Measurements from ENCODE around the gene ACKR4. TPM values are rescaled to one million over a fixed set of nuclear protein-coding genes. Genes with fewer than 3 reads are reported as not detected.

ACKR4 gene
- total and polyA plus RNA-seq, 9 of the 15 experiments (the other 6 are each of a cell fraction or from before 2014, with no cell fraction given), result 0.04 to 0.06 TPM; not detected in 7

DNA sequence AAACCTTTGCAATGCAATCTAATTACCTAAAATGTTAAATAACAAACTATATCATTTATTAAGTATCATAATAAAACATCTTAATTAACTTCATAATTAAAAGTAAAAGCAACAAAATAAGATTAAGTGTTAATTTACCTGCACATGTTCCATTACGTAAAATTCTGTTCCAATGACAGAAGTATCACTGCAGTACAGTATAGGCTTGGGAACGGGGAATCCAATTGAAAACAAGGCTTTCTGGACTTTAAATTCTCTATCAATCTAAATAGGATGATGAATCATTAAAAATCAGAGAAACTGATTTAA lies 45.4 kb downstream of the ACKR4 start:
- intact Hi-C loops (cut with micrococcal nuclease) (loop anchor here (1.0 to 10.0 kb wide), 3 partner anchors 106 to 388 kb away; no protein-coding TSS in a partner anchor), in situ Hi-C loops (cut with MboI) (loop anchor here (5.0 kb wide), 1 partner anchor 100 kb away; no protein-coding TSS in a partner anchor)
- FAIRE-seq (no peak), DNase-seq (ENCODE audit: extremely low read depth in 1 of 4, low spot score in 3 of 4) (no peak), ATAC-seq (no peak)
- no peak overlapping the region for H3K9ac ChIP-seq (ENCODE audit: insufficient read depth in 1 of 2, low read depth in 2 of 2, low read length in 2 of 2)
- TF ChIP-seq ASH1L (IDR thresholded peaks at IDR 0.05; ENCODE audit: borderline replicate concordance, low read depth, partially characterized antibody), result no peak
- TF ChIP-seq, protein P1, sequence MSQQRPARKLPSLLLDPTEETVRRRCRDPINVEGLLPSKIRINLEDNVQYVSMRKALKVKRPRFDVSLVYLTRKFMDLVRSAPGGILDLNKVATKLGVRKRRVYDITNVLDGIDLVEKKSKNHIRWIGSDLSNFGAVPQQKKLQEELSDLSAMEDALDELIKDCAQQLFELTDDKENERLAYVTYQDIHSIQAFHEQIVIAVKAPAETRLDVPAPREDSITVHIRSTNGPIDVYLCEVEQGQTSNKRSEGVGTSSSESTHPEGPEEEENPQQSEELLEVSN (IDR thresholded peaks at IDR 0.05; ENCODE audit: borderline replicate concordance in 1 of 2, extremely low read depth in 1 of 2, insufficient read depth in 1 of 2, insufficient read length in 1 of 2, low read depth in 1 of 2, low read length in 1 of 2, poor library complexity in 1 of 2, severe bottlenecking in 1 of 2), result no peak
- WGBS (ENCODE audit: insufficient coverage, low coverage, missing lambda C conversion rate), result 43% methylated on average over 2 of the region's 2 CpGs
- POLR2A ChIA-PET, result no interaction called here
- H3K4me1 ChIP-seq (replicated peaks in 1 of 2; ENCODE audit: control insufficient read depth in 2 of 2, insufficient read depth in 2 of 2, low read length in 2 of 2), result no peaks in the 10 kb centered on the region
- CTCF ChIA-PET (ENCODE audit: low intra/inter-chr PET ratio), result interaction anchor here (0.8 to 3.4 kb wide), 2 partner anchors 107 to 110 kb away, joined by 4 to 49 read pairs; no protein-coding TSS in a partner anchor
- BruUV-seq (replicated peaks), result no TSS peak
- H3K9me1 ChIP-seq (ENCODE audit: control insufficient read depth, insufficient read depth, low read length), result no peaks in the 10 kb centered on the region
- no peaks in the 10 kb centered on the region for H3K27me3 ChIP-seq (ENCODE audit: control insufficient read depth in 2 of 2, insufficient read depth in 2 of 2, low read length in 2 of 2)
- H3K36me3 ChIP-seq (ENCODE audit: control insufficient read depth, insufficient read depth, low read length), result no peaks in the 10 kb centered on the region
- H3K27ac ChIP-seq (ENCODE audit: extremely low read depth, low read depth, low read length), result no peak overlapping the region
- H4K20me1 ChIP-seq (replicated peaks; ENCODE audit: control insufficient read depth, insufficient read depth, low read length), result 0 out of 2 replicates have a peak, but pooled peaks cover 3% of the 10 kb centered on the region
- H3K79me2 ChIP-seq (ENCODE audit: control insufficient read depth, insufficient read depth, low read length), result no peaks in the 10 kb centered on the region
- no peak overlapping the region for H3K4me2 ChIP-seq (ENCODE audit: insufficient read depth, low read length)
- H2AFZ ChIP-seq (ENCODE audit: low read depth, low read length), result no peak overlapping the region
- no peaks in the 10 kb centered on the region for H3K9me3 ChIP-seq (replicated peaks; ENCODE audit: control insufficient read depth, insufficient read depth, low read depth, low read length)
- H3K4me3 ChIP-seq, result no peak overlapping the region

DNA sequence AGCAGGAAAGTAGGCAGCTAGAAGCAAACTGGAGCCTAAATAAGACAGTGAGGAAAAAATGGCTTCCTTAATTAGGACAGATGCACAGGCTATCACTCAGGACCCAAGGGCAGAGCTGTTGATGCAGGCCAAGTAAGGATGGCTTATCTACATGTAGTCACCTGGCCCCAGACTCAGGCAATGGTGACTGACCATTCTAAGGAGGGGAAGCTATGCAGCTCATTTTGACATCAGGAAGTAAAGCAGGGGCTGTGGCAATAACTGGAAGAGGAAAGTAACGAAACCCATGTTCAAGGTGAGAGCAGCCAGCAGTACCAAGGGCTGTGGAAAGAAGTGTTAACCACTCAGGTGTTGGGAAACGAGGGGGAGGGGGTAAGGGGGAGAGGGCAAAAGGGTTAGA lies 46.3 kb downstream of the ACKR4 start:
- in situ Hi-C loops (cut with MboI) (loop anchor here (5.0 kb wide), 1 partner anchor 101 kb away; no protein-coding TSS in a partner anchor), intact Hi-C loops (cut with micrococcal nuclease) (loop anchor here (5.0 to 10.0 kb wide), 2 partner anchors 291 to 389 kb away; no protein-coding TSS in a partner anchor)
- Histone ChIP-seq H4K20me1 (replicated peaks; ENCODE audit: control insufficient read depth, insufficient read depth, low read length) (0 out of 2 replicates have a peak, but pooled peaks cover 3% of the 10 kb centered on the region), H3K27ac (ENCODE audit: extremely low read depth, low read depth, low read length) (no peak overlapping the region), H3K4me2 (ENCODE audit: insufficient read depth, low read length) (no peak overlapping the region), H3K27me3 (ENCODE audit: control insufficient read depth in 2 of 2, insufficient read depth in 2 of 2, low read length in 2 of 2) (no peaks in the 10 kb centered on the region), H3K36me3 (ENCODE audit: control insufficient read depth, insufficient read depth, low read length) (no peaks in the 10 kb centered on the region), H3K4me3 (no peak overlapping the region), H3K9me1 (ENCODE audit: control insufficient read depth, insufficient read depth, low read length) (no peaks in the 10 kb centered on the region), H3K9ac (ENCODE audit: insufficient read depth in 1 of 2, low read depth in 2 of 2, low read length in 2 of 2) (no peak overlapping the region), H2AFZ (ENCODE audit: low read depth, low read length) (no peak overlapping the region), H3K79me2 (ENCODE audit: control insufficient read depth, insufficient read depth, low read length) (no peaks in the 10 kb centered on the region), H3K9me3 (replicated peaks; ENCODE audit: control insufficient read depth, insufficient read depth, low read depth, low read length) (no peaks in the 10 kb centered on the region), H3K4me1 (replicated peaks in 1 of 2; ENCODE audit: control insufficient read depth in 2 of 2, insufficient read depth in 2 of 2, low read length in 2 of 2) (no peaks in the 10 kb centered on the region)
- ChIA-PET POLR2A (interaction anchor here (1.0 kb wide), 2 partner anchors 16 to 30 kb away, joined by 3 to 5 read pairs; partner anchors contain the start of gene ACAD11), CTCF (ENCODE audit: low intra/inter-chr PET ratio) (interaction anchor here (3.4 kb wide), 1 partner anchor 108 kb away, joined by 49 read pairs; no protein-coding TSS in a partner anchor)
- ATAC-seq (peak; percentile 73), FAIRE-seq (no peak), DNase-seq (ENCODE audit: extremely low read depth in 1 of 4, low spot score in 3 of 4) (peak in 2 of 4 experiments; percentile 19 to 38)
- peak; percentile 19; the same call in 1 of the 2 replicates for TF ChIP-seq TEAD4 (IDR thresholded peaks at IDR 0.05; ENCODE audit: low read length)
- TF ChIP-seq TEAD4 (CRISPR knock-in tag; IDR thresholded peaks at IDR 0.05; ENCODE audit: borderline replicate concordance), result no peak
- TF ChIP-seq MYNN (IDR thresholded peaks at IDR 0.05), result no peak
- no peak for TF ChIP-seq MYNN (CRISPR knock-in tag; IDR thresholded peaks at IDR 0.05)
- peak; percentile 39 for TF ChIP-seq TAL1 (IDR thresholded peaks at IDR 0.05)
- no peak for TF ChIP-seq CCNT2 (IDR thresholded peaks at IDR 0.05; ENCODE audit: borderline replicate concordance, extremely low read depth, insufficient read length, low read depth, low read length)
- TF ChIP-seq TCF3 (CRISPR knock-in tag; IDR thresholded peaks at IDR 0.05), result peak; percentile 24; the same call in 1 of the 2 replicates
- peak; percentile 53 for TF ChIP-seq CBFA2T3 (IDR thresholded peaks at IDR 0.05)
- BruUV-seq (replicated peaks), result no TSS peak
- 9% methylated on average over 2 of the region's 2 CpGs for WGBS (ENCODE audit: insufficient coverage, low coverage, missing lambda C conversion rate)

Data from K562 (cell line).